HG03460 (cell line): ENCODE data around the gene ITGA2B.
"Not testable (repeated sequence)": the region's sequence is repeated elsewhere in the genome, so short reads cannot be mapped to it uniquely, and the experiment has no call there.

Experiments used
- ATAC-seq: cut with Tn5 transposase; IDR thresholded peaks from one replicate; pipeline ENCODE4 v1.9.1; 2021; ENCODE audit not compliant: unreplicated experiment

The ITGA2B gene

DNA sequence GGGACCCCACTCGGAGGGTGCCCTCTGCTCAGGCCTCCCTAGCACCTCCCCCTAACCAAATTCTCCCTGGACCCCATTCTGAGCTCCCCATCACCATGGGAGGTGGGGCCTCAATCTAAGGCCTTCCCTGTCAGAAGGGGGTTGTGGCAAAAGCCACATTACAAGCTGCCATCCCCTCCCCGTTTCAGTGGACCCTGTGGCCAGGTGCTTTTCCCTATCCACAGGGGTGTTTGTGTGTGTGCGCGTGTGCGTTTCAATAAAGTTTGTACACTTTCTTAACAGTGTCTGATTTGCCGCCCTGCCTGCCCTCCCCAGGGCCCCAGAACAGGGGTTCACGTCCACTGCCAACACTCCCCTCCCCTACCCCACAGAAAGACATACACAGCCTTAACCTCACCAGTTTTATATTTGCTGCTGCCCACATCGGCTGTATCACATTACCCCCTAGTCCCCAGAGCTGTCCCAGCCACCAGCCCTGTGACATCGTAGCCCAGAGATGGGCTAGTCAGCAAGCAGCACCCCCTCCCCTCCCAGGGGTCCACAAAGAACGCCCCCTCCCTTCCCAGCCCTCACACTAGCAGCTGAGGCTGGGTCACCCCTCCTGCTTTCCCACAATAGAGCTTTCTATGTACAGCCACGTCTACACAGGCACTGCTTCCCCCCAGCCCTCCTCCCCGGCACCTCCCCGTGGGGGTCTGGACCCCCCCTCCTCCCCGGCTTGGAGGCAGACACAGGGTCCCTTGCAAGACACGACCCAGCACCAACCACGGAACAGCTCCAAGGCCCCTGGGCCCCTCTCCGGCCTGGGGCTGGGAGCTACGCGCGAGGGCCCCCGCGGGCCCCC lies 36.4 kb downstream of the ITGA2B start:
- no peak for ATAC-seq

DNA sequence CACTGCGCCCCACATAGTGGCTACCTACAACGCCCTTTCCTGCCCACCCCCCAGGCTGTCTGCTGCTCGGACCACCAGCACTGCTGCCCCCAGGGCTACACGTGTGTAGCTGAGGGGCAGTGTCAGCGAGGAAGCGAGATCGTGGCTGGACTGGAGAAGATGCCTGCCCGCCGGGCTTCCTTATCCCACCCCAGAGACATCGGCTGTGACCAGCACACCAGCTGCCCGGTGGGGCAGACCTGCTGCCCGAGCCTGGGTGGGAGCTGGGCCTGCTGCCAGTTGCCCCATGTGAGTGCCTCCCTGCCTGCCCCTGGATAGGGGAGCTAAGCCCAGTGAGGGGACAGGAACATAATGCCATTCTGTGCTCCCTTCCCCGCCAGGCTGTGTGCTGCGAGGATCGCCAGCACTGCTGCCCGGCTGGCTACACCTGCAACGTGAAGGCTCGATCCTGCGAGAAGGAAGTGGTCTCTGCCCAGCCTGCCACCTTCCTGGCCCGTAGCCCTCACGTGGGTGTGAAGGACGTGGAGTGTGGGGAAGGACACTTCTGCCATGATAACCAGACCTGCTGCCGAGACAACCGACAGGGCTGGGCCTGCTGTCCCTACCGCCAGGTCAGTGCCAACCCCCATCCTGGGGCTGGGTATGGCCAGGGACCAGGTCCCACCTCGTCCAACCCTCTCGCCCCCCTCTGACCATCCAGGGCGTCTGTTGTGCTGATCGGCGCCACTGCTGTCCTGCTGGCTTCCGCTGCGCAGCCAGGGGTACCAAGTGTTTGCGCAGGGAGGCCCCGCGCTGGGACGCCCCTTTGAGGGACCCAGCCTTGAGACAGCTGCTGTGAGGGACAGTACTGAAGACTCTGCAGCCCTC lies 37.3 kb downstream of the ITGA2B start:
- ATAC-seq: no peak

- ATAC-seq: no peak
Observed at GRCh38 chr17:44351464-44351863, 38.0 kb downstream of the ITGA2B start.

GRCh38 chr17:44350733-44351226 lies 38.7 kb downstream of the ITGA2B start:
- ATAC-seq: no peak

- ATAC-seq: no peak
Observed at GRCh38 chr17:44349553-44350070, 39.8 kb downstream of the ITGA2B start.

- ATAC-seq: no peak
Observed at GRCh38 chr17:44348988-44349364, 40.5 kb downstream of the ITGA2B start.

DNA sequence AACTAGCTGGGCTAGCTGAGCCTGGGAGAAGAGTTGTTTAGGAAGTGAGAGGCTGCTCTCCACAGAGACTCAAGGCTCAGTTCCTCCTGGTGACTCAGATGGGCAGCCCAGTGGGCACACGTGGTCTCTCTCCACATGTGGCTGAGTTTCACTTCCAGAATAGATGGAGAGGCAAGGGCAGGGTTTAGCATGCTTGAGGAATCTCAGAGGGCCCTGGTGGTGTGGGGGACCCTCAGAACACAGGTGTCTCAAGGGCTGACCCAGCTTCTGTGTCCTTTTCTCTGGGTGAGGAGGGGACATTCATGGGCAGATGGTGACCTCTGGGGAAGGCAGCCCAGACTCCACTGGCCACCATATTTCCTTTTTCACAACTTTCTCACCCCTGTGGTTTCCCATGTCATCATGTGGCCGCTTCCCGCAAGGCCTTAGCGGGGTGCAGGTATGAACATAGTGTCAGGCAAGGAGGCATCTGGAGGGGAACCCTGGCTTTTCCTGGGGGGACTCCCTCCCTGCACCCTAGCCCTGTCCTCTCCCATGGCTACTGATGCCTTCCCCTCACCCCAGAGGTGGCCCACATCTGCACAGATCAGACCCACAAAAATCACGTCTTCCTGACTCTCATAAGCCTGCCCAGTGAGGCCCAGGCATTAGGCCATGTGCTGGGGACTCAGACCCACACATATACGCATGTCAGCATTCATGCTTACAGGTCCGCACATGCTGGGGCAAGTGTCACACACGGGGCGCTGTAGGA lies 41.0 kb downstream of the ITGA2B start:
- peak; percentile 35 for ATAC-seq

- not testable (repeated sequence) for ATAC-seq
Observed at GRCh38 chr17:44347206-44348055, 42.0 kb downstream of the ITGA2B start.

DNA sequence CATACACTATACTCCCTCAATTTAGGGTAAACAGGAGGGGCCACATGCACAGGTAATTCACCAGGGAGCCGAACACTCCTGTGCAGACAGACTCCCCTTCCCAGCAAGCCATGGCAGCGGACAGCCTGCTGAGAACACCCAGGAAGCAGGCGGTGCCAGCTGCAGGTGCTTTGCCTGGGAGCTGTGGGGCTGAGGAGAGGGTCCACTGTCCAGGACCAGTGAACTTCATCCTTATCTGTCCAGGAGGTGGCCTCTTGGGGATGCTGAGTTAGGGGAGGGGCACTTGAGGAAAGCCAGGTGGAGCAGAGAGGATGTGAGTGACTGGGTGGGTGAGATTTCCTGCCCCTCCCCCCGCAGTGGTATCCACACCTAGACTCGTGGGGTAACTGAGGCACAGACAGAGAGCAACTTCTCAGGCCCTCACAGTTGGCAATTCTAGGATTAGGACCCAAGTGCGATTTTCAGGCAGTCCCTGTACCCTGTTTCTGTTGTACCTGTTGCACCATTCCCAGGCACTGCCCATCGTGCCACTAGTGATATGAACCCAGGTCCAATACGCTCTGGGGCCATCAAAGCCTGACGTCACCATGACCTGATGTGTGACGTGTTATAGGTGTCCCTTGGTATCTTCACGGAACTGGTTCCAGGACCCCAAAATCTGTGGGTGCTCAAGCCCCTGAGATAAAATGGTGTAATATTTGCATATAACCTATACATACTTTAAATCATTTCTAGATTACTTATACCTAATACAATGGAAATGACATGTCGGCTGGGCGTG lies 43.2 kb downstream of the ITGA2B start:
- no peak for ATAC-seq

GRCh38 chr17:44345454-44346026 lies 43.9 kb downstream of the ITGA2B start:
- ATAC-seq: peak; percentile 0

GRCh38 chr17:44344939-44345453 lies 44.5 kb downstream of the ITGA2B start, which contains the start of gene GRN:
TSS of gene GRN (plus strand) at chr17:44345302. CDS start at chr17:44349165, 3,863 bp downstream.
- peak; percentile 53 for ATAC-seq

DNA sequence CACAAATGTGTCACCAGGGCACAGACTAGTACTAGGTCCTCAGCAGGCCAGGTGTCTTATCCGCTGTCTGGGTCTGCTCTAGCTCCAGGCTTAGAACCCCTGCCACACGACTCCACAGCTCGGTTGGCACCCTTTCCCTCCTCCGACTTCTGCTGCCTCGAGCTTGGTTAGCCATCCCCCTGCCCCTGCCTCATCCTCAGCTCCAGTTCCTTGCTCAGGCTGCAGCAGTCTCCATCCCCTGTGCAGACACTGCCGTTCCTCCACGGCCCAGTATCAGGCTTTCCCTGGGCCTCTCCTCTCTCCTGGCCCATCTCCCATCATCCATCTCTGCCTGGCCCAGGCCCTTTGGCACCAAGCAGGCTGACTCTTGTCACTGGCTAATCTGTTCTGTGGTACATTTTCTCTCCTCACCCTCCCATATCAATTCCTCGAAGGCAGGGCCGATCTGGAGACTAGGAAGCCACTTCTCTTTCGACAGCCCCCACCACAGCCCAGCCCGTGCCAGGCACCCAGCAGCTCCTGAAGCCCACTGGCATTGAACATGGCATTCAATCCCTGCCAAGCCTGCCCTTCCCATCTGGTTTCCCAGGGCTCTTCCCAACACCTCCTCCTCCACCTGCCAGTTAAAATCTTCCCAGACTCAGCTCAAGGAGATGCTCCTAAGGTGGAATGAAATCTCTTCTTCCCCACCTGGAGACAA lies 45.8 kb downstream of the ITGA2B start:
- ATAC-seq: no peak

DNA sequence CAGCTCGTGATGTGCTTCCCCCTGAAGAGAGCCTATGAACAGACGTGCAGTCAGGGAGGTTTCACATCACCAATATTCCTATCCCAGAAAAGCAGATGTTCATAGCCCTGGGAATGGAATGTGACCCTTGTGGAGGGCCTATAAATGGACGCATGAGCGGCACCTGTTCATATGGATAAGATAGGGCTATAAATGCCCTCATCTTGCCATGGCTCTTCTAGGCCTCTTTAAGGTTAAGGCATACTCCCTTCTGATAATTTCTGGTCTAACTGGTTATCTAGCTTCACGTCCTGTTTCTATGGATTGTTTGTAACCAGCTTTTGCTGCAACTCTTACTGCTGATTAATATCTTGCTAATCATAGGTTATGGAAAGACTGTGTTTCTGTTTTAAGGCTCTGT lies 48.9 kb downstream of the ITGA2B start:
- ATAC-seq: not testable (repeated sequence)

DNA sequence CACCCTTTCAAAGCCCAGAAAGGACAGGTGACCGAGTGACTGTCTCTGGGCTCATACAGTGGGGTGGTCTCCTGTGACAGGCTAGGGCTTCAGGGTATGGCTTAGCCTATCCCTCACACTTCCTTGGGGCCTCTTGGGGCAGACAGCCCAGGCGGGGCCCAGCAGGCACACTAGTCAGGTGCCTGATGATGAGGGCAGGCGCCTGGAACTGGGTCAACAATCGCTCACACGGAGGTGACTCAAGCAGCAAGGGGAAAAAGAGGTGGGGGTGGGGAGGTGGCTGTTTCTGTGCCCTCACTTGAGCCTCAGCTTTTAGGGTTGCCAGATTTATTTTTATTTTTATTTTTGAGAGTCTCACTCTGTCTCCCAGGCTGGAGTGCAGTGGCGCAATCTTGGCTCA lies 50.7 kb downstream of the ITGA2B start:
- no peak for ATAC-seq

GRCh38 chr17:44335968-44336367 lies 53.5 kb downstream of the ITGA2B start:
- ATAC-seq: no peak

DNA sequence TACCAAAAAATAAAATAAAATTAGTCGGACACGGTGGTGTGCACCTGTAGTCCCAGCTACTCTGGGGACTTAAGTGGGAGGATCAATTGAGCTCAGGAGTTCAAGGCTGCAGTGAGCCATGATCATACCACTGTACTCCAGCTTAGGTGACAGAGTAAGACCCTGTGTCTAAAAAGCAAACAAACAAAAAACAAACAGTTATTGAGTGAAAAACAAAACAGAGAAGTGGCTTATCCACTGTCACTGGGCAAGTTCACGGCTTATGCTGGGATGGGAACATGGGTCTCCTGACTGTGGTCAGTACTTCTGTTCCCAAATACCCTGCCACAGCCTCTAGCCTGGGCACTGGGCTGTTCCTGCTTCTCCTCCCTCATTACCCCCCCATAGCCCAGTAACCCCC lies 53.9 kb downstream of the ITGA2B start:
- ATAC-seq: no peak

DNA sequence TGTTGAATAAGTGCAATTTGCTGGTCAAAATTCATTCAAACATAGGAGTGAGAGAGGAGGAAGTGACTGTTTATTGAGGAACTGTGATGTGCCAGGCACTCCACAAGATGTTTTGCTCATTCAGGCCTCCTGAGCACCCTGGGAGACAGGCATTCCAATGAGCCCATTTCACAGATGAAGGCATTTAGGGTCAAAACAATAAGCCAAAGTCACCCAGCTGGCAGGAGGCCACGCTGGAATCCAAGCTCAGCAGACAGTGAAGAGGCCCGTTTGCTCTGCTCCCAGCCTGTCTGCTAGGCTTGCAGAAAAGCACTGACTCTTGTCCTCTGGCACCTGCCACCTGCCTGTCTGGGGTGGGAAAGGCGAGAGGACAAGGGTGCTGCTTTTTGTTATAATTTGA lies 54.7 kb downstream of the ITGA2B start:
- no peak for ATAC-seq

- no peak for ATAC-seq
Observed at GRCh38 chr17:44334315-44334714, 55.1 kb downstream of the ITGA2B start.
